Activated CD4-positive, alpha-beta T cell treated with anti-CD3 and anti-CD28 coated beads, Interleukin-2, amount 50 U/mL, for 48 hours (primary cell): ENCODE results near the gene ANKRD34B.
A peak's percentile ranks its signal among the peaks of the same experiment; 100 is the strongest.

Experiments
- DNase-seq, 2 experiments: peaks; one replicate each; pipeline ENCODE4 v3.0.0-alpha.2; 2020

The ANKRD34B gene

DNA sequence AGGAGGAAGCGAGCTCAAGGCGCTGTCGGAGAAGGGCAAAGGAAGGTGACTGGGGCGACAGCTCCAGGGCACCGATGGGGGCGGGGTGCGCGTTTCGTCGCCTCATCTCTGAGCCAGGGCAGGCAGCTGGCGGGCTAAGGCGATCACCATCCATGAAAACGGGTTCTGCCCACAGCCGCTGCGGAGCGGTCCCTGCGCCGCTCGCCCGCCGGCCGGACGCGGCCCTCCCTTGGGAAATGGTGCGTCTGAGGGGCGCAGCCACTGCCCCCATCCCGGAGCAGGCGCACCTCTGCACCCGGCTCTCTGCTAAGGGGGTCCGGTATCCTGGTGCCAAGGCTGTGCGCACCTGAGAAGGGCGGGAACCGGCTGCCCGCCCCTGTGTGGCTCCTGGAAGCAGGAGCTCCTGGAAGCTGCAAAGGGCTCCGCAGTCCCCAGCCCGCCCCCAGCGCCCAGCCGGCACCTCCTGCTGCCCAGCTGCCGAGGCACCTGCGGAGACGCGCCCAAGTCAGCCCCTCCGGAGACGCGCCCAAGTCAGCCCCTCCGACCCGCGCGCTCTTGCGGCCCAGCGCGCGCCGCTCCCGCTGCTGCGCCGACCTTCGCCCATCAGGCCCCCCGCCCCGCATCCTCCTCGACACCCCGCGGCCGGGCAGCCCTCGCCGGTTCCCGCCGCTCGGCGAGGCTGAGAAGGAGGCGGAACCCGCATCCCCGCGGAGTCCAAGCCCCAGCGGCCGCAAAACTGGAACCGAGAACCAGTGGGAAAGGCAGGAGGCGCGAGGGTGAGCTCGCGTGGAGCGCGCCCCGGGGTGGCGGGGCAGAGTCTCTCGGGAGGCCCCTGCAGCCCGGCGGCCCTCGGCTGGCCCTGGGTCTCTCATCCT lies 757 bp downstream of the ANKRD34B start:
- peak in 1 of 2 experiments; percentile 7 for DNase-seq

DNA sequence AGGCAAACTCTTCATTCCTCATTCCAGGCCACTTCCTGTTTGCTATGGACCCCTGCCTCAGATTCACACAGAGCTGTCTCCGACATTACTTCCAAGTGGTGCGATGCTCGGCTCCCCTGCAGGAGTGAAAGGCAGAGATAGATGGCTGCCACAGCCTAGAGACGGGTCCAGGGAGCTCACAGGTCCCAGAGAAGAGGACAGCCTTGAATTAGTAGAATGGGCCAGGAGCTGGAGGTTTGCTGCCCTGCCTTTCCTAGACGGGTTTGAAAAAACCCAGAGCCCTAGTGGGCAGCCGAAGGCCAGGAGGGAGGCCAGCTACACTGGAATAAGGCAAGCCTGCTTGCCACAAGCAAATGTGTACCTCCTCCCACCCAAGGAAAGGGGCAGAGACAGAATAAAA lies 1.8 kb downstream of the ANKRD34B start:
- no peak for DNase-seq

DNA sequence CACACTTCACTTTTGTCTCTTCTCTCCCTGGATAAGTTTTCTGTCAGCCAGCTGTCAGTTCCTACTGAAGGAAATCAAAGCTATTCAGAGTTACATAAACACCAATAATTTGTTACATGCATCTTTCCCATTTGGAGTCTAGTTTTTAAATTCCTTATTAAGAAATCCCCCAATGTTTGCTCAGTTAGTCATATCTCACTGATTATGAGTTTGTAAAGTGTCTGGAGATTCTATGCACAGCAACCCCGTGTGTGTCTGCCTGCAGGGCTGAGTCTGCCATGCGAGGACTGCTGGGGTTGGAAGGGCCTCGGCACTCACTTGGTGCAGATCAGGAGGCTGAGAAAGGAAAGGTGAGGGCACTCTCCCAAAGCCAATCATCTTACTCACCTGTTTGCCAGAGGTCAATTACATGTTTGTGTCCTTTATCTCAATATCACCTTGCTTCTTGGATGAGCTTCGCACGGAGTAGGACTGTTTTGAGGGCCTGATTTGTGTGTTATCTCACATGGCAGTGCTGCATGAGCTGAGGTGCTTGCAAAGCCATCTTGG lies 3.3 kb downstream of the ANKRD34B start:
- DNase-seq, result no peak

DNA sequence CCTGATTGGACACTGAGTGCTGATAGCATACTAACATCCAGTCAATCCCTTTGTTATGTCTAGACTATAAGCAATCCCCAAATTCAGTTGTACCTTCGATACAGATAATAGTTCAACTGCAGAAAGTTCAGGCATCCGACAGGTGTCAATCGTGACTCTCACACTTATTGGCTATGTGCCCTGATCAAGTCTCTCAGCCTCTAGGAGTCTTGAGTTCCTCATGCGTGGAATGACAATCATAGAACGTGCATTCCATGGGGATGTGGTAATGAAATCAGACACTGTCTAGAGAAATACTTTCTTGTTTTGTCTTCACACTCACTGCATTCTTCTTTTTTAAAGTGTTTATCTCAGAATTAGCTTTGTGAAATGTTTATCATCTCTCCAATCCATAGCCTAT lies 4.8 kb downstream of the ANKRD34B start:
- DNase-seq, result no peak

DNA sequence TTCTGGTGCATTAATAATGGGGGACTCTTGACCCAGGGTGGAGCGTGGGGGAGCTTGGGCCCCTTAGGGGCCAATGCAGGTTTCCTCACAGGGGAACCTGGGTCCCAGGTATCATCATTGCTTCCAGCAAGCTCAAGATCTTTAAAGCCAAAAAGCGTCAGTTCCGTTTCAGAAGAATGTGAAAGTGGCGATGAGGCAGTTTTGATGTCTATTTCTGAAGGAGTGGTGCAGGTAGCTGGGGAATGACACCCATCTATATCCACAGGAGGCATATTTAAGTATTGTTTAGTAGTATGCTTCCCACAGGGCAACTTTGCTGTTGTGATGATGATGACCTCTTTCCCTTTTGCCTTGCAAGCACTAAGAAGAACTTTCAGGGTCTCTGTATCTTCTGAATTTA lies 10.8 kb downstream of the ANKRD34B start:
- DNase-seq, result no peak

DNA sequence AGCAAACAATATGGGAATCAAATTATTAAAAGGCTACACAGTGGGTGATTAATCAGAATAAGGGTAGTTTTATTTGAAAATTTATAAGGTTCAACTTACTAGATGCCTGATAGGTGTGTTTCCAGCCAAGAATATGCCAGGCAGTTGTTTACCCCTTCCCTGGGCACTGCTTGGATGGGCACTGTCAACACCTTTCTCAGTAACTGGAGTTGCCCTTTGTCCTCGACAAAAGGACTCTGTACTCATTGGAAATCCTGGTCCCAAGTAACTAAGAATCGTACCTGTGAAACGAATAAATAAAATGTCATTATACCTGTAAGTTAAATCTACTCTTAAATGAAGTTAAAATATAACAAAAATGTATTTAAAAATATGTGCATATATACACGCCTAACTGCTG lies 15.0 kb downstream of the ANKRD34B start:
- DNase-seq, result no peak

DNA sequence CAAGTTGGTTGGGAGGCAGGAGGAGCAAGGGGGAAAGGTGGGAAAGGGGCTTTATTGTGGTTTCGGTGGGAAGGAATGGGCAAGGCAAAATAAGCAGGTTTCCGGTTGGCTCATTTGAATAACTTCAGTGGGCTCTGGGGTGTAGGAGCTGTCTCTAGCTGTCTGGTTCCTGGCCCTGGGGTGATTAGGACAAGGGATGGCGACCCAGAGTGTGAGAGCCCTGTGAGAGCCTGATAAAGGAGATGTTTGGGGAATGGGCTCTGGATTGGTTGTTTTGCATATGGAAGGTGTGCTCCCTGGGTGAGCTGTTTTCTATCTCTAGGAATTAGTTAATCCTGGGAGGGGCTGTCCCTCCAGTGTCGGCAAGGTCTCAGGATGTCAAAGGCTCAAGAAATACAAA lies 15.4 kb downstream of the ANKRD34B start:
- DNase-seq, result no peak

DNA sequence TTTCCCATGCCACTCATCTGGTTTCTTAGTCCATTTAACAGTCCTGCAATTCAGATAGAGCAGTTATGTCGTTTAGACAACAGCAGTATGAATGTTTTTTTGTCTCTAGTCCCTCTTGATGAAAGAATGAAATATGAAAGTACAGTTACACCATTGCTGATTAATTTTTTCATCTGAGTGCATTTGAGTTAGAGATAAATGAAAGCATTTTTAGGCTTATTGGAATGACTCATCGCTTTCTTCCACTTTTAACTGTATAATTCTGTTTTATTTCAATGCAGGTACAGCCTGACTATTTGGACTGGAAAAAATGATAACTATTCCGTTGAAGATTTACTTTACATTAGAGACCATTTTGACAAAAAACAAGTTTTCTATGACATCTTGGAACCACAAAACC lies 28.7 kb downstream of the ANKRD34B start:
- no peak for DNase-seq

DNA sequence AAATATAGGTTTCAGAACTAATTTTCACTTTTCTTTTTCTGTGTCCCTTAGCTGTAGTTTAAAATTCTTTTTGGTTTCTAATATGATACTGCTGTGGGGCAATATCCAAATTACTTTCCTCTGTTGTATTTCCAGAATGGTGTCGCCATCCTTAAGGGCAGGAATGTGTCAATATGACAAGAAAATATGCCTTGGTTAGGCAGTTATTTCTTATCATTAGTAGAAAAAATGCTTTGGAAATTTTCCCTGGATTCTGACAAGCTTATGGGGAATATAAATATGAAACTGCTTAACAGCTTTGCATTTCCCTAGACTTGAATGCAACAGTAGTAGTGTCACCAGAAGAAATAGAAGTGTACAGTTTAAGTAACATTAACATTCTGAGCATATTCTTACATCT lies 29.4 kb downstream of the ANKRD34B start:
- no peak for DNase-seq

DNA sequence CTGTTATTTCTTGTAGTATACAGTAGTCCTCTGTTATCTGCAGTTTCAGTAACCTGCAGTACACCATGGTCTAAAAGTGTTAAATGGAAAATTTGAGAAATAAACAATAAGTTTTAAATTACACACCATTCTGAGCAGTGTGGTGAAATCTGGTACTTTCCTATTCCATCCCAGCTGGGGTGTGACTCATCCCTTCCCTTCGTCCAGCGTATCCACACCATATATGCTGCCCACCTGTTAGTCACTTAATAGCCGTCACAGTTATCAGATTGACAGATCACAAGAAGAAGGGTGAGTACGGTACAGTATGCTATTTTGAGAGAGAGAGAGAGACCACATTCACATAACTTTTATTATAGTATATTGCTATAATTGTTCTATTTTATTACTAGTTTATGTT lies 53.3 kb downstream of the ANKRD34B start:
- peak; percentile 26 to 42 for DNase-seq

DNA sequence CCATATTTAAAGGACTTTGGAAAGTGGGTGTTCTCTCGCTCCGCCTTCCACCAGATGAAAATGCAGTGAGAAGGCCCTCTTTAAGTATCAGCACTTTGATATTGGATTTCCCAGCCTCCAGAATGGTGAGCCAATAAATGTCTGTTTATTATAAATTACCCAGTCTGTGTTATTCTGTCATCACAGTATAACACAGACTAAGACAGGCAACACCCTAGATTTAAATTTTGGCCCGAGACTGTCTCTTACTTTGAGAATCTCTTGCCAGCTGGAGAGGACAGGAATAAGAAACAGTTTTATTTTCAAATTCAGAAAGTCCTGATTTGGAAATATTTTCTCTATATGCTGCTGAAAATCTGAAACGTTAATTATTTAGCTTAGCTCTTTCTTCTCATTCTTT lies 60.7 kb downstream of the ANKRD34B start:
- DNase-seq, result no peak

DNA sequence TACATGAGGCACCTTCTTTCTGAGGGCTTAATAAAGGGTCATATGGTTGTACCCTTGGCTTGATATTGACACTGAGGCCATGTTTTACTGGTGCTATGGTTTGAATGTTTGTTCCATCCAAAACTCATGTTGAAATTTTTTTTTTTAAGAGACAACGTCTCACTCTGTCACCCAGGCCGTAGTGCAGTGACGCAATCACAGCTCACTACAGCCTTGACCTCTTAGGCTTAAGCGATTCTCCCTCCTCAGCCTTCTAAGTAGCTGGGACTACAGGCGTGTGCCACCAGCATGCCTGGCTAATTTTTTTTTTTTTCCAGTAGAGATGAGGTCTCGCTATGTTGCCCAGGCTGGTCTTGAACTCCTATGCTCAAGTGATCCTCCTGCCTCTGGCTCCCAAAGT lies 61.2 kb downstream of the ANKRD34B start:
- no peak for DNase-seq

DNA sequence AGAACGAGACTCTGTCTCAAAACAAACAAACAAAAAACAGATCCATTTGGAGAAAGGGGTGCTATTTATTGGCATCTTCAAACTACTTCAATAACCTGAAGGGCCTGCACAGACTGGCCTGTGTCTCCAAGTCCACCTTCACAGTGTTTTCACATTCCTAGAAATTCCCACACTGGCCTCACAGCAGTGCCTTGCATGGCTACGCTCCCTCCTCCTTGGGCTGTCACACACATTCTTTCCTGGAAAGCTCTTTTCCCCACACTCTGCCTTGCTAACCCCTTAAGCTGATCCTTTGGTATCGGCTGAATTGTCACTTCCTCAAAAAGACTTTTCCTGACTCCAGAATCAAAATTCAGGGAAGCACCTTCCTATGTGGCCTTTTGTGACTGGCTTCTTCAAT lies 62.4 kb downstream of the ANKRD34B start:
- no peak for DNase-seq
